NCI-H2171 (cell line): ENCODE data around the gene TMEM132C.
"Not testable (repeated sequence)": the region's sequence is repeated elsewhere in the genome, so short reads cannot be mapped to it uniquely, and the experiment has no call there.

ENCODE experiments used
- DNase-seq: peaks from one replicate; lab custom pipeline; 2025; lab: John Stamatoyannopoulos, UW

TMEM132C gene

GRCh38 chr12:128564956-128565355 is 298.0 kb downstream of the TMEM132C start:
- no peak for DNase-seq

GRCh38 chr12:128567730-128568129 is 300.8 kb downstream of the TMEM132C start:
- DNase-seq = no peak

- no peak for DNase-seq
Observed at GRCh38 chr12:128570191-128571065, 303.5 kb downstream of the TMEM132C start.

- DNase-seq = no peak
Observed at GRCh38 chr12:128571906-128572810, 305.2 kb downstream of the TMEM132C start.

GRCh38 chr12:128573907-128574306 is 306.9 kb downstream of the TMEM132C start:
- DNase-seq = no peak

GRCh38 chr12:128578045-128578444 is 311.1 kb downstream of the TMEM132C start:
- DNase-seq = no peak

- no peak for DNase-seq
Observed at GRCh38 chr12:128581321-128581761, 314.4 kb downstream of the TMEM132C start.

GRCh38 chr12:128583453-128583852 is 316.5 kb downstream of the TMEM132C start:
- no peak for DNase-seq

- no peak for DNase-seq
Observed at GRCh38 chr12:128586451-128587029, 319.6 kb downstream of the TMEM132C start.

GRCh38 chr12:128587918-128588317 is 320.9 kb downstream of the TMEM132C start:
- DNase-seq = no peak

- DNase-seq = no peak
Observed at GRCh38 chr12:128592220-128592744, 325.3 kb downstream of the TMEM132C start.

GRCh38 chr12:128594521-128594920 is 327.6 kb downstream of the TMEM132C start:
- DNase-seq = no peak

GRCh38 chr12:128595609-128596008 is 328.6 kb downstream of the TMEM132C start:
- no peak for DNase-seq

GRCh38 chr12:128600886-128601285 is 333.9 kb downstream of the TMEM132C start:
- no peak for DNase-seq

- DNase-seq = no peak
Observed at GRCh38 chr12:128603573-128604115, 336.7 kb downstream of the TMEM132C start.

GRCh38 chr12:128604219-128604618 is 337.2 kb downstream of the TMEM132C start:
- not testable (repeated sequence) for DNase-seq

- no peak for DNase-seq
Observed at GRCh38 chr12:128606051-128606450, 339.1 kb downstream of the TMEM132C start.

GRCh38 chr12:128606538-128606937 is 339.6 kb downstream of the TMEM132C start:
- DNase-seq = no peak

- no peak for DNase-seq
Observed at GRCh38 chr12:128606970-128607369, 340.0 kb downstream of the TMEM132C start.

GRCh38 chr12:128607641-128608040 is 340.7 kb downstream of the TMEM132C start:
- no peak for DNase-seq

- DNase-seq = no peak
Observed at GRCh38 chr12:128609861-128610260, 342.9 kb downstream of the TMEM132C start.

GRCh38 chr12:128611736-128612135 is 344.8 kb downstream of the TMEM132C start:
- no peak for DNase-seq
